ES-I3 (cell line): ENCODE data around the gene POLR2E.
"Not testable (repeated sequence)": the region's sequence is repeated elsewhere in the genome, so short reads cannot be mapped to it uniquely, and the experiment has no call there.

Source experiments
- H3K36me3 ChIP-seq: 2 replicates; pipeline ENCODE4 v1.6.1; 2013; ENCODE audit warnings: mild to moderate bottlenecking, low read length, control low read depth, moderate library complexity; ENCODE audit not compliant: insufficient read depth
- H3K4me1 ChIP-seq: 2 replicates; pipeline ENCODE4 v1.6.1; 2013; ENCODE audit warnings: mild to moderate bottlenecking, control low read depth, low read length; ENCODE audit not compliant: insufficient read depth
- H3K9ac ChIP-seq: 2 replicates; pipeline ENCODE4 v1.6.1; 2013; ENCODE audit warnings: low read depth, mild to moderate bottlenecking, low read length, moderate library complexity
- H3K9me3 ChIP-seq: 2 replicates; pipeline ENCODE4 v1.6.1; 2013; ENCODE audit warnings: mild to moderate bottlenecking, low read length, moderate library complexity; ENCODE audit not compliant: control insufficient read depth, insufficient read depth

Gene POLR2E

GRCh38 chr19:1119475-1120217 lies 24.5 kb upstream of the POLR2E start:
- peaks cover 12% of the 10 kb centered on the region for H3K36me3 ChIP-seq

GRCh38 chr19:1118999-1119398 lies 23.8 kb upstream of the POLR2E start:
- peaks cover 12% of the 10 kb centered on the region for H3K36me3 ChIP-seq
- H3K4me1 ChIP-seq: no peaks in the 10 kb centered on the region
- no peak overlapping the region for H3K9ac ChIP-seq
- H3K9me3 ChIP-seq: no peaks in the 10 kb centered on the region

More at GRCh38 chr19:1119475-1120217, 24.5 kb upstream of the POLR2E start:
- Histone ChIP-seq H3K4me1 (no peaks in the 10 kb centered on the region), H3K9me3 (no peaks in the 10 kb centered on the region), H3K9ac (no peak overlapping the region)

- no peak overlapping the region for H3K9ac ChIP-seq
- no peaks in the 10 kb centered on the region for H3K9me3 ChIP-seq
- peaks cover 9% of the 10 kb centered on the region for H3K36me3 ChIP-seq
- peaks cover 9% of the 10 kb centered on the region; the same call in 1 of the 2 replicates for H3K4me1 ChIP-seq
These were observed 22.5 kb upstream of the POLR2E start for GRCh38 chr19:1117654-1118053.

GRCh38 chr19:1116726-1117581 lies 21.8 kb upstream of the POLR2E start:
- Histone ChIP-seq H3K36me3 (peaks cover 9% of the 10 kb centered on the region), H3K9me3 (no peaks in the 10 kb centered on the region), H3K4me1 (peaks cover 12% of the 10 kb centered on the region; the same call in 1 of the 2 replicates), H3K9ac (no peak overlapping the region)

GRCh38 chr19:1115646-1116420 lies 20.7 kb upstream of the POLR2E start:
- peaks cover 12% of the 10 kb centered on the region; the same call in 1 of the 2 replicates for H3K4me1 ChIP-seq
- H3K9me3 ChIP-seq: no peaks in the 10 kb centered on the region
- H3K9ac ChIP-seq: no peak overlapping the region
- peaks cover 4% of the 10 kb centered on the region for H3K36me3 ChIP-seq

GRCh38 chr19:1114728-1115127 lies 19.6 kb upstream of the POLR2E start:
- not testable (repeated sequence) for H3K36me3 ChIP-seq, H3K9ac ChIP-seq, H3K9me3 ChIP-seq
- peaks cover 12% of the 10 kb centered on the region; the same call in 1 of the 2 replicates for H3K4me1 ChIP-seq

- Histone ChIP-seq H3K4me1 (peaks cover 12% of the 10 kb centered on the region; the same call in 1 of the 2 replicates), H3K36me3 (no peaks in the 10 kb centered on the region), H3K9me3 (no peaks in the 10 kb centered on the region), H3K9ac (no peak overlapping the region)
These were observed 18.9 kb upstream of the POLR2E start for GRCh38 chr19:1113986-1114483.

GRCh38 chr19:1113030-1113985 lies 18.1 kb upstream of the POLR2E start:
- H3K9ac ChIP-seq: no peak overlapping the region
- peaks cover 12% of the 10 kb centered on the region; the same call in 1 of the 2 replicates for H3K4me1 ChIP-seq
- no peaks in the 10 kb centered on the region for H3K9me3 ChIP-seq
- H3K36me3 ChIP-seq: no peaks in the 10 kb centered on the region

GRCh38 chr19:1112268-1113029 lies 17.3 kb upstream of the POLR2E start:
- peaks cover 12% of the 10 kb centered on the region; the same call in 1 of the 2 replicates for H3K4me1 ChIP-seq
- H3K36me3 ChIP-seq: no peaks in the 10 kb centered on the region
- H3K9ac ChIP-seq: no peak overlapping the region
- H3K9me3 ChIP-seq: no peaks in the 10 kb centered on the region

- Histone ChIP-seq H3K9ac (no peak overlapping the region), H3K36me3 (no peaks in the 10 kb centered on the region), H3K4me1 (peaks cover 12% of the 10 kb centered on the region; the same call in 1 of the 2 replicates), H3K9me3 (no peaks in the 10 kb centered on the region)
These were observed 16.6 kb upstream of the POLR2E start for GRCh38 chr19:1111641-1112267.

GRCh38 chr19:1110809-1111640 lies 15.8 kb upstream of the POLR2E start:
- Histone ChIP-seq H3K9me3 (no peaks in the 10 kb centered on the region), H3K36me3 (no peaks in the 10 kb centered on the region; the same call in 1 of the 2 replicates), H3K9ac (no peak overlapping the region), H3K4me1 (peaks cover 12% of the 10 kb centered on the region; the same call in 1 of the 2 replicates)
